Karpas-422 (cell line): ENCODE results near the gene POLR2J. TPM values are rescaled to one million over a fixed set of nuclear protein-coding genes. Genes with fewer than 3 reads are reported as not detected.

Experiments
- total RNA-seq: library from RNA; depleted of rRNA; stranded (reverse); fragments of >200 nt; shearing (Covaris generic); gene quantifications from 2 replicates; pipeline ENCODE4 v1.2.3, GENCODE V29; 2014; ENCODE audit warnings: low replicate concordance; rRNA removed

POLR2J gene
- total RNA-seq, 1 experiment from 2014 or later = 53.1 TPM

Other genes with a start within 250 kb of the POLR2J start
- gene SH2B2, start 192.1 kb downstream of the POLR2J start, total RNA-seq = 22.4 and 39.2 TPM in 2 replicates
- not detected in 2 replicates for gene SPDYE6, start 122.5 kb downstream of the POLR2J start, total RNA-seq
- gene PRKRIP1, start 82.6 kb downstream of the POLR2J start, total RNA-seq = 42.7 and 75.4 TPM in 2 replicates
- 2.8 and 7.8 TPM in 2 replicates for gene ORAI2, start 45.3 kb downstream of the POLR2J start, total RNA-seq
- gene ALKBH4, start 14.1 kb downstream of the POLR2J start, total RNA-seq = 3.7 and 11.9 TPM in 2 replicates
- 15.2 and 24.9 TPM in 2 replicates for gene LRWD1, start 13.9 kb downstream of the POLR2J start, total RNA-seq
- 2.4 and 5.6 TPM in 2 replicates for gene RASA4B, start 38.9 kb upstream of the POLR2J start, total RNA-seq
- 19.8 and 49.4 TPM in 2 replicates for gene UPK3BL2, start 64.8 kb upstream of the POLR2J start, total RNA-seq
- gene SPDYE2, start 72.3 kb upstream of the POLR2J start, total RNA-seq = not detected in 2 replicates
- gene POLR2J3, start 93.7 kb upstream of the POLR2J start, total RNA-seq = 45.5 and 57.8 TPM in 2 replicates
- gene RASA4, start 137.8 kb upstream of the POLR2J start, total RNA-seq = 4.5 and 16.5 TPM in 2 replicates
- gene UPK3BL1, start 163.9 kb upstream of the POLR2J start, total RNA-seq = 41.7 and 51.4 TPM in 2 replicates
- not detected in 2 replicates for gene SPDYE2B, start 171.4 kb upstream of the POLR2J start, total RNA-seq
- gene POLR2J2, start 192.7 kb upstream of the POLR2J start, total RNA-seq = 13.2 and 14.7 TPM in 2 replicates